NCI-H2107 (cell line): ENCODE data around the gene DENND11.
A peak's percentile ranks its signal among the peaks of the same experiment; 100 is the strongest.

ENCODE experiments used
- DNase-seq: peaks from one replicate; lab custom pipeline; 2025; lab: John Stamatoyannopoulos, UW

The DENND11 gene

GRCh38 chr7:141679014-141679413 is 23.0 kb downstream of the DENND11 start:
- no peak for DNase-seq

GRCh38 chr7:141676618-141677017 is 25.3 kb downstream of the DENND11 start:
- DNase-seq: no peak

GRCh38 chr7:141675436-141676215 is 26.3 kb downstream of the DENND11 start:
- DNase-seq: no peak

- no peak for DNase-seq
Measured at GRCh38 chr7:141674702-141675101, 27.3 kb downstream of the DENND11 start.

GRCh38 chr7:141674171-141674671 is 27.7 kb downstream of the DENND11 start:
- no peak for DNase-seq

- DNase-seq: no peak
Measured at GRCh38 chr7:141673346-141673745, 28.6 kb downstream of the DENND11 start.

- DNase-seq: no peak
Measured at GRCh38 chr7:141671705-141672496, 30.1 kb downstream of the DENND11 start.

GRCh38 chr7:141668853-141669252 is 33.1 kb downstream of the DENND11 start:
- no peak for DNase-seq

- DNase-seq: no peak
Measured at GRCh38 chr7:141666071-141666470, 35.9 kb downstream of the DENND11 start.

GRCh38 chr7:141665208-141666035 is 36.5 kb downstream of the DENND11 start:
- DNase-seq: no peak

- DNase-seq: no peak
Measured at GRCh38 chr7:141664450-141664849, 37.5 kb downstream of the DENND11 start.

GRCh38 chr7:141663081-141663849 is 38.7 kb downstream of the DENND11 start:
- no peak for DNase-seq

GRCh38 chr7:141660259-141660658 is 41.7 kb downstream of the DENND11 start:
- DNase-seq: no peak

- no peak for DNase-seq
Measured at GRCh38 chr7:141659501-141659900, 42.5 kb downstream of the DENND11 start.

GRCh38 chr7:141654551-141654950 is 47.4 kb downstream of the DENND11 start:
- DNase-seq: peak; percentile 17

GRCh38 chr7:141652691-141653090 is 49.3 kb downstream of the DENND11 start:
- DNase-seq: no peak
